OCI-LY1 (cell line): ENCODE measurements around the gene MRPL23.

Source experiments
- H2AFZ ChIP-seq: fragments of 200-600 bp; sonication (generic), shearing (Covaris generic); 2 replicates; pipeline ENCODE4 v1.6.0; 2014; ENCODE audit warnings: antibody characterized with exemption, mild to moderate bottlenecking, low read length
- H3F3A ChIP-seq: fragments of 200-600 bp; sonication (generic), shearing (Covaris generic); 2 replicates; pipeline ENCODE4 v1.6.0; 2014; ENCODE audit warnings: mild to moderate bottlenecking, antibody characterized with exemption, low read length, moderate library complexity; ENCODE audit not compliant: insufficient read depth
- H3K27ac ChIP-seq: fragments of 200-600 bp; sonication (generic); 2 replicates; pipeline ENCODE4 v1.5.1; 2014; ENCODE audit warnings: low read length, mixed run types, mild to moderate bottlenecking, low read depth; ENCODE audit not compliant: poor library complexity, severe bottlenecking
- H3K27me3 ChIP-seq: fragments of 200-600 bp; sonication (generic); 2 replicates; pipeline ENCODE4 v1.6.0; 2014; ENCODE audit warnings: antibody characterized with exemption, mild to moderate bottlenecking, low read length, moderate library complexity; ENCODE audit not compliant: insufficient read depth
- H3K36me3 ChIP-seq: fragments of 200-600 bp; sonication (generic); 2 replicates; pipeline ENCODE4 v1.6.1; 2014; ENCODE audit warnings: mild to moderate bottlenecking, antibody characterized with exemption, low read length, moderate library complexity, mixed read lengths; ENCODE audit not compliant: insufficient read depth
- H3K4me1 ChIP-seq: fragments of 200-600 bp; sonication (generic); 2 replicates; pipeline ENCODE4 v1.5.1; 2014; ENCODE audit warnings: mild to moderate bottlenecking, low read length, moderate library complexity; ENCODE audit not compliant: insufficient read depth, severe bottlenecking
- H3K4me2 ChIP-seq: fragments of 200-600 bp; sonication (generic), shearing (Covaris generic); 2 replicates; pipeline ENCODE4 v1.6.1; 2014; ENCODE audit warnings: low read length
- H3K4me3 ChIP-seq: fragments of 200-600 bp; sonication (generic); 2 replicates; pipeline ENCODE4 v1.5.1; 2014; ENCODE audit warnings: low read length, low read depth, mild to moderate bottlenecking, mixed read lengths; ENCODE audit not compliant: poor library complexity, severe bottlenecking
- H3K79me2 ChIP-seq: fragments of 200-600 bp; shearing (Covaris generic); 2 replicates; pipeline ENCODE4 v1.6.1; 2016; ENCODE audit warnings: mixed run types, low read length, mixed read lengths; ENCODE audit not compliant: insufficient read depth
- H3K9ac ChIP-seq: fragments of 200-600 bp; sonication (generic), shearing (Covaris generic); 2 replicates; pipeline ENCODE4 v1.6.1; 2014; ENCODE audit warnings: mild to moderate bottlenecking, low read length, mixed read lengths
- H3K9me2 ChIP-seq: fragments of 200-600 bp; sonication (generic), shearing (Covaris generic); 2 replicates; pipeline ENCODE4 v1.6.1; 2014; ENCODE audit warnings: low read depth, mild to moderate bottlenecking, low read length, mixed read lengths
- H3K9me3 ChIP-seq: fragments of 200-600 bp; shearing (Covaris generic); 2 replicates; pipeline ENCODE4 v1.6.1; 2014; ENCODE audit warnings: low read length, mixed read lengths
- H4K20me1 ChIP-seq: fragments of 200-600 bp; sonication (generic), shearing (Covaris generic); 2 replicates; pipeline ENCODE4 v1.6.0; 2016; ENCODE audit warnings: mild to moderate bottlenecking, low read length; ENCODE audit not compliant: insufficient read depth
- CTCF ChIP-seq: fragments of 200-600 bp; sonication (generic), shearing (Covaris generic); IDR thresholded peaks from 2 replicates; pipeline ENCODE4 v1.5.1; 2017; ENCODE audit warnings: mild to moderate bottlenecking, antibody characterized with exemption, low read length, moderate library complexity, mixed read lengths
- EZH2 ChIP-seq: fragments of 200-600 bp; sonication (generic), shearing (Covaris generic); IDR thresholded peaks from 2 replicates; pipeline ENCODE4 v1.8.0; 2017; ENCODE audit warnings: borderline replicate concordance, mixed run types, mild to moderate bottlenecking, antibody characterized with exemption, low read length, moderate library complexity, mixed read lengths

The MRPL23 gene

GRCh38 chr11:1998290-1998689 lies 51.2 kb downstream of the MRPL23 start:
- no peak overlapping the region for H3K4me2 ChIP-seq
- no peak overlapping the region for H3K4me3 ChIP-seq
- H3K79me2 ChIP-seq, result no peaks in the 10 kb centered on the region
- no peaks in the 10 kb centered on the region for H3K9me3 ChIP-seq
- no peaks in the 10 kb centered on the region for H4K20me1 ChIP-seq
- H2AFZ ChIP-seq, result no peak overlapping the region
- no peaks in the 10 kb centered on the region for H3K4me1 ChIP-seq
- no peaks in the 10 kb centered on the region for H3F3A ChIP-seq
- H3K27me3 ChIP-seq, result no peaks in the 10 kb centered on the region
- no peaks in the 10 kb centered on the region for H3K9me2 ChIP-seq
- TF ChIP-seq EZH2, result no peak
- no peak for TF ChIP-seq CTCF
- no peak overlapping the region for H3K9ac ChIP-seq
- H3K36me3 ChIP-seq, result no peaks in the 10 kb centered on the region
- H3K27ac ChIP-seq, result no peak overlapping the region

GRCh38 chr11:1998861-1999260 lies 51.7 kb downstream of the MRPL23 start:
- Histone ChIP-seq H3K9ac (no peak overlapping the region), H3K4me3 (no peak overlapping the region), H3K9me2 (no peaks in the 10 kb centered on the region), H3K4me1 (no peaks in the 10 kb centered on the region), H2AFZ (no peak overlapping the region), H4K20me1 (no peaks in the 10 kb centered on the region), H3F3A (no peaks in the 10 kb centered on the region), H3K36me3 (no peaks in the 10 kb centered on the region), H3K9me3 (no peaks in the 10 kb centered on the region), H3K27ac (no peak overlapping the region), H3K4me2 (no peak overlapping the region), H3K27me3 (no peaks in the 10 kb centered on the region), H3K79me2 (no peaks in the 10 kb centered on the region)
- TF ChIP-seq EZH2, result no peak
- no peak for TF ChIP-seq CTCF

GRCh38 chr11:2002042-2002776 lies 55.1 kb downstream of the MRPL23 start:
- Histone ChIP-seq H3K79me2 (no peaks in the 10 kb centered on the region), H3K9me3 (no peaks in the 10 kb centered on the region), H3K4me3 (no peak overlapping the region), H2AFZ (no peak overlapping the region), H3K36me3 (no peaks in the 10 kb centered on the region), H4K20me1 (no peaks in the 10 kb centered on the region), H3K9me2 (no peaks in the 10 kb centered on the region), H3F3A (no peaks in the 10 kb centered on the region), H3K27ac (no peak overlapping the region), H3K4me1 (no peaks in the 10 kb centered on the region), H3K9ac (no peak overlapping the region), H3K27me3 (no peaks in the 10 kb centered on the region), H3K4me2 (no peak overlapping the region)
- TF ChIP-seq EZH2 (no peak), CTCF (no peak)
